Large intestine (tissue), 3 donors: ENCODE results near the gene VARS1. TPM values are rescaled to one million over a fixed set of nuclear protein-coding genes. Genes with fewer than 3 reads are reported as not detected.
A peak's percentile ranks its signal among the peaks of the same experiment; 100 is the strongest.
"Not testable (repeated sequence)": the region's sequence is repeated elsewhere in the genome, so short reads cannot be mapped to it uniquely, and the experiment has no call there.

ENCODE experiments used
- DNase-seq, 2 donors: peaks; one replicate each; pipeline versions ENCODE4 v3.0.0 to v3.0.0-alpha.2; 2013
- H3K27ac ChIP-seq: one replicate; pipeline ENCODE4 v1.5.1; 2013; ENCODE audit warnings: low read length
- H3K27me3 ChIP-seq: 2 replicates; pipeline ENCODE4 v1.6.1; 2013; ENCODE audit warnings: low read length; ENCODE audit not compliant: control insufficient read depth, insufficient read depth
- H3K36me3 ChIP-seq: 2 replicates; pipeline ENCODE4 v1.6.1; 2013; ENCODE audit warnings: low read length; ENCODE audit not compliant: control insufficient read depth, insufficient read depth
- H3K4me1 ChIP-seq: one replicate; pipeline ENCODE4 v1.6.1; 2013; ENCODE audit warnings: low read length; ENCODE audit not compliant: control insufficient read depth, insufficient read depth
- H3K4me3 ChIP-seq: one replicate; pipeline ENCODE4 v1.5.1; 2013; ENCODE audit warnings: low read length
- H3K9me3 ChIP-seq: one replicate; pipeline ENCODE4 v1.6.1; 2013; ENCODE audit warnings: mild to moderate bottlenecking, low read depth, low read length, moderate library complexity; ENCODE audit not compliant: control insufficient read depth
- WGBS: methylation state at CpG from one replicate; pipeline ENCODE4 v1.1.5; 2013; ENCODE audit warnings: low lambda C conversion rate; ENCODE audit not compliant: insufficient coverage; 5-methylcytosine and 5-hydroxymethylcytosine counted together
- polyA plus RNA-seq: library from polyadenylated mRNA; unstranded; fragments of 120-200 nt; gene quantifications from one replicate; pipeline ENCODE4 v1.2.1, GENCODE V29; 2013

VARS1 gene
- polyA plus RNA-seq, 1 donor, result 34.2 TPM

DNA sequence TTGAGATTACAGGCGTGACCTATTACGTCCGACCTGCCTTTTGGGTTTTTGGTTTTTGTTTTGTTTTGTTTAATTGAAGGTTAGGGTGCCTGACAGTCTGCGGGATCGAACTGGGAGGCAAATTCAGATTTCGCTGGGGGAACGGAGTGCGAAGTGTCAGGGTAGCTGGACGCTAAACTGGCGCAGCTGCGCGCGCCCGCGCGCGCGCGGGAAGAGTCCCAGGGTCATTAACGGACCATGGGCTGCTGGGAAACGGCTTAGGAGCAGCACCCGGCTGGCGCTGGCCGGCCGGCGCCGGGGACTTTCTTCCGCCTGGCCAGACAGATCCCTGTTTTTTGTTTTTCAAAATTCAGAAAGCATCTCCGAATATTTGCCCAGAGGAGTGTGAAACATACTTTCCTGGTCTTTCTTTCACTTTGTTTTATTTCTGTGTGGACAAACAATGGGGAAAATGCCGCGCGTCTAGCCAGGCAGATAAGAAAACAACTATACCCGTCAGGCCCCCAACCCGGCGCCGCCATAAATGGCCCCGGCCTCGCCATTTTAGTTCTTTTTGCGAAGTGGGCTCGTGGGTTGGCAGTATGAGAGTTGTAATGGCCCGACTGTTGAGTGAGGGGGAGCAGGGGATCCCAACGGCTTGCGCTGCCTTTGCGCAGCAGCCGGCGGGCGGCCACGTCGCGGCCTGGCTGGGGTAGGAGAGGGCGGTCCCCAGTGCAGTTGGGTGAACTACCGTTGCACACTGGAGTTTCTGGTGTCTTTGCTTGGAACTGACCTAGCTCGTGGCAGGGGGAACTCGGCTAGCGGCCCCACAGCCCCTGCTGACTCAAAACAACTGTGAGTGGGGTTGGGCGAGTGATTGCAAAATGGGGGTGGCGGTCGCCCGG lies 39.1 kb upstream of the VARS1 start:
- WGBS, result no CpG with 5 or more reads among the region's 59 CpGs
- Histone ChIP-seq H3K36me3 (peaks cover 28% of the 10 kb centered on the region), H3K27me3 (no peaks in the 10 kb centered on the region), H3K9me3 (no peaks in the 10 kb centered on the region), H3K27ac (peak overlapping the region; percentile 96), H3K4me1 (peaks cover 32% of the 10 kb centered on the region), H3K4me3 (peak overlapping the region; percentile 96)
- peak; percentile 87 to 94 for DNase-seq

DNA sequence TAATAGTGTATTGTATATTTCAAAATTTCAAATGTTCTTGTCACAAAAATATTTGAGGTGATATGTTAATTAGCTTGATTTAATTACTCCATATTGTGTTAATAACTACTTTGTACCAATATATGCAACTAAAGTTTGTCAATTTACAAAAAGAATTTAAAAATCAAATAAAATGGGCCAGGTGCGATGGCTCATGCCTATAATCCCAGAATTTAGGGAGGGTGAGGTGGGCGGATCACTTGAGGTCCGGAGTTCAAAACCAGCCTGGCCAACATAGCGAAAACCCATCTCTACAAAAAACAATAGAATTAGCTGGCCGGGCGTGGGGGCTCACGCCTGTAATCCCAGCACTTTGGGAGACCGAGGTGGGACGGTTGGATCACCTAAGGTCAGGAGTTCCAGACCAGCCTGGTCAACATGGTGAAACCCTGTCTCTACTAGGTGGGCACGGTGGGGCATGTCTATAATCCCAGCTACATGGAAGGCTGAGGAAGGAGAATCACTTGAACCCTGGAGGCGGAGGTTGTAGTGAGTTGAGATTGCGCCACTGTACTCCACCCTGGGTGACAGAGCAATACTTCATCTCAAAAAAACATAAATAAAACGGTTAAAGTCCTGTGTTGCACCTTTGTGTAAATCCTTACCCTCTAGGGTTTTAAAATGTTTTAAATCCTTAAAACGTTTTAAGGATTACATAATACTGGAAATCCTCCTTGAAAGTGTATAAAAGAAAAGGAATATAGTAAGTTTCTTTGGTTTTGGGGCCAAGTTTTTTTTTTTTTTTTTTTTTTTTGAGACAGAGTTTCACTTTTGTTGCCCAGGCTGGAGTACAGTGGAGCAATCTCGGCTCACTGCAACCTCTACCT lies 36.0 kb upstream of the VARS1 start:
- Histone ChIP-seq H3K27me3 (no peaks in the 10 kb centered on the region), H3K36me3 (no peaks in the 10 kb centered on the region), H3K4me3 (peak overlapping the region; percentile 73), H3K4me1 (peaks cover 17% of the 10 kb centered on the region), H3K27ac (peak overlapping the region; percentile 92), H3K9me3 (no peaks in the 10 kb centered on the region)
- WGBS, result 100% methylated on average over 1 of the region's 15 CpGs
- DNase-seq, result peak in 1 of 2 donors; percentile 22

DNA sequence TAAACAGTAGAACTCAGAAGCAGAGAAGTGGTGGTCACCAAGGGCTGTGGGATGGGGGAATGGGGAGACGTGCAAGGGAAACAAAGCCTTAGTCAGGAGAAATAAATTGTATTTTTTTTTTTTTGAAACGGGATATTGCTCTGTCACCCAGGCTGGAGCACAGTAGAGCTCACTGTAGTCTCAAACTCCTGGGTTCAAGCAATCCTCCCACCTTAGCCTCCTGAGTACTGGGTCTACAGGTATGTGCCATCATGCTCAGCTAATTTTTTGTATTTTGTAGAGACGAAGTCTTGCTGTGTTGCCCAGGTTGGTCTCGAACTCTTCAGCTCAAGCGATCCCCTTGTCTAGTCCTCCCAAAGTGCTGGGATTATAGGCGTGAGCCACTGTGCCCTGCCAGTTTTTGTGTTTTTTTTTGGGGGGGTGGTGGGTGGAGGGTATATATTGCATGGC lies 35.4 kb upstream of the VARS1 start:
- WGBS, result 23% methylated on average over 2 of the region's 6 CpGs
- Histone ChIP-seq H3K27ac (peak overlapping the region; percentile 92), H3K27me3 (no peaks in the 10 kb centered on the region), H3K9me3 (no peaks in the 10 kb centered on the region), H3K4me3 (peak overlapping the region; percentile 73), H3K4me1 (peaks cover 17% of the 10 kb centered on the region), H3K36me3 (no peaks in the 10 kb centered on the region)
- peak in 1 of 2 donors; percentile 27 for DNase-seq

DNA sequence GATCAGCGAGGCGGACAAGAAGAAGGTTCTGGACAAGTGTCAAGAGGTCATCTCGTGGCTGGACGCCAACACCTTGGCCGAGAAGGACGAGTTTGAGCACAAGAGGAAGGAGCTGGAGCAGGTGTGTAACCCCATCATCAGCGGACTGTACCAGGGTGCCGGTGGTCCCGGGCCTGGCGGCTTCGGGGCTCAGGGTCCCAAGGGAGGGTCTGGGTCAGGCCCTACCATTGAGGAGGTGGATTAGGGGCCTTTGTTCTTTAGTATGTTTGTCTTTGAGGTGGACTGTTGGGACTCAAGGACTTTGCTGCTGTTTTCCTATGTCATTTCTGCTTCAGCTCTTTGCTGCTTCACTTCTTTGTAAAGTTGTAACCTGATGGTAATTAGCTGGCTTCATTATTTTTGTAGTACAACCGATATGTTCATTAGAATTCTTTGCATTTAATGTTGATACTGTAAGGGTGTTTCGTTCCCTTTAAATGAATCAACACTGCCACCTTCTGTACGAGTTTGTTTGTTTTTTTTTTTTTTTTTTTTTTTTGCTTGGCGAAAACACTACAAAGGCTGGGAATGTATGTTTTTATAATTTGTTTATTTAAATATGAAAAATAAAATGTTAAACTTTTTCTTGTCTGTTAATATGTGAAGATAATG lies 34.2 kb upstream of the VARS1 start:
- 0% methylated on average over 4 of the region's 15 CpGs for WGBS
- peak in 1 of 2 donors; percentile 61 for DNase-seq
- peaks cover 21% of the 10 kb centered on the region for H3K4me1 ChIP-seq
- H3K36me3 ChIP-seq, result no peaks in the 10 kb centered on the region
- peak overlapping the region; percentile 92 for H3K27ac ChIP-seq
- no peaks in the 10 kb centered on the region for H3K27me3 ChIP-seq
- H3K4me3 ChIP-seq, result peak overlapping the region; percentile 73
- H3K9me3 ChIP-seq, result no peaks in the 10 kb centered on the region

DNA sequence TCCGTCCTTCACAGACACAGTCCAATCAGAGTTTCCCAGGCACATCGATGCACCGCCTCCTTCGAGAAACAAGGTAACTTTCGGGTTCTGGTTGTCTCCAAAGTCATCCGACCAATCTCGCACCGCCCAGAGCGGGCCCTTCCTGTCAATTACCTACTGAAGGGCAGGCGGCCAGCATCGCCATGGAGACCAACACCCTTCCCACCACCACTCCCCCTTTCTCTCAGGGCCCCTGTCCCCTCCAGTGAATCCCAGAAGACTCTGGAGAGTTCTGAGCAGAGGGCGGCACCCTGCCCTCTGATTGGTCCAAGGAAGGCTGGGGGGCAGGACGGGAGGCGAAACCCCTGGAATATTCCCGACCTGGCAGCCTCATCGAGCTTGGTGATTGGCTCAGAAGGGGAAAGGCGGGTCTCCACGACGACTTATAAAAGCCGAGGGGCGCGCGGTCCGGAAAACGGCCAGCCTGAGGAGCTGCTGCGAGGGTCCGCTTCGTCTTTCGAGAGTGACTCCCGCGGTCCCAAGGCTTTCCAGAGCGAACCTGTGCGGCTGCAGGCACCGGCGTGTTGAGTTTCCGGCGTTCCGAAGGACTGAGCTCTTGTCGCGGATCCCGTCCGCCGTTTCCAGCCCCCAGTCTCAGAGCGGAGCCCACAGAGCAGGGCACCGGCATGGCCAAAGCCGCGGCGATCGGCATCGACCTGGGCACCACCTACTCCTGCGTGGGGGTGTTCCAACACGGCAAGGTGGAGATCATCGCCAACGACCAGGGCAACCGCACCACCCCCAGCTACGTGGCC lies 31.9 kb upstream of the VARS1 start, which contains the start of gene HSPA1B:
Gene HSPA1B (plus strand): TSS at position 453 of the 794 bp plus-strand sequence. CDS start 213 bp downstream, at position 666.
- peak; percentile 98 to 100 for DNase-seq
- peaks cover 22% of the 10 kb centered on the region for H3K4me1 ChIP-seq
- no peaks in the 10 kb centered on the region for H3K36me3 ChIP-seq
- peak within 1 kb of the TSS; percentile 91 for H3K27ac ChIP-seq
- H3K4me3 ChIP-seq, result peak within 1 kb of the TSS; percentile 85
- no CpG with 5 or more reads among the region's 56 CpGs for WGBS
- no peaks in the 10 kb centered on the region for H3K9me3 ChIP-seq
- H3K27me3 ChIP-seq, result no peaks in the 10 kb centered on the region

DNA sequence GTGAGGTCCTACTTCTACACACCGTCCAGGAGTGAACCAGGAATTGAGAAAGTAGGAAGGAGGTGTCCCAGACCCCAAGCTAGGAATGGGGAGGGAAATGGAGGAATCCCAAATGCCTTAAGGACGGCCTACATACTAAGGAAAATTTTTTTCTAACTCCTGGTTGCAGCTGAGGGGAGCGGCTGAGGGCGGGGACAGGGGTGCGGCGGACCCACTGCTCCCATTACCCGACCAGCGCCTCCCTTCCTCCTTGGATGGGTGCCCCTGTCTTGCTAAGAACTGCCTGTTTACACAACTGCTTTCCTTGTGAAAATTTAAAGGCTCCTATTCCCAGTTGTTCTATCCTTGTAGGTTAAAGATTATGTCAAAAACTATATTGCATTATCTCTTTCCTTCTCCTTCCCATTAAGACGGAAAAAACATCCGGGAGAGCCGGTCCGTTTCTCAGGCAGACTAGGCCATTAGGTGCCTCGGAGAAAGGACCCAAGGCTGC lies 31.3 kb upstream of the VARS1 start:
- H3K27me3 ChIP-seq, result no peaks in the 10 kb centered on the region
- no CpG with 5 or more reads among the region's 13 CpGs for WGBS
- H3K4me1 ChIP-seq, result peaks cover 26% of the 10 kb centered on the region

DNA sequence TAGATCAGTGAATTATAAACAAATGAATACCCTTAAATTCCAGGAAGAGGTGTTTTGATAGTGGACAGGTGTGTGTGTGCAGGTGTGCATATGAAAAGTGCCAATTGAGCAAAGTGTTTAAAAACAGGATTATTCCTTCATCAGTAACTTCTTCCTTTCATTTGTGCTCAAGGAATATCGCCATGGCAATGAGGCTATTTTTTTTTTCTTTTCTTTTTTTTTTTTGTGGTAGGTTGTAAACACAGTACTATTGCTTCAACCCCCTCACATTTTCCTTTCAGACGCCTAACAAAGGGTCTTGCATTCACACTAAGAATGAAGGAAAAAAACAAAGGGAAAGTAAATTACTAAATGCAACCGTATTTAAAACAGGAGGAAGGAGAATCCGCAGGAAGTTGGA lies 30.0 kb upstream of the VARS1 start:
- DNase-seq, result no peak
- Histone ChIP-seq H3K9me3 (no peaks in the 10 kb centered on the region), H3K27ac (peak overlapping the region; percentile 89), H3K36me3 (no peaks in the 10 kb centered on the region), H3K27me3 (no peaks in the 10 kb centered on the region), H3K4me3 (no peak overlapping the region), H3K4me1 (peaks cover 24% of the 10 kb centered on the region)
- WGBS, result no CpG with 5 or more reads among the region's 4 CpGs

More for the DNA sequence above, 31.3 kb upstream of the VARS1 start:
- H3K9me3 ChIP-seq, result no peaks in the 10 kb centered on the region
- DNase-seq, result peak in 1 of 2 donors; percentile 81
- no peaks in the 10 kb centered on the region for H3K36me3 ChIP-seq
- peak overlapping the region; percentile 89 for H3K27ac ChIP-seq
- peak overlapping the region; percentile 32 for H3K4me3 ChIP-seq

DNA sequence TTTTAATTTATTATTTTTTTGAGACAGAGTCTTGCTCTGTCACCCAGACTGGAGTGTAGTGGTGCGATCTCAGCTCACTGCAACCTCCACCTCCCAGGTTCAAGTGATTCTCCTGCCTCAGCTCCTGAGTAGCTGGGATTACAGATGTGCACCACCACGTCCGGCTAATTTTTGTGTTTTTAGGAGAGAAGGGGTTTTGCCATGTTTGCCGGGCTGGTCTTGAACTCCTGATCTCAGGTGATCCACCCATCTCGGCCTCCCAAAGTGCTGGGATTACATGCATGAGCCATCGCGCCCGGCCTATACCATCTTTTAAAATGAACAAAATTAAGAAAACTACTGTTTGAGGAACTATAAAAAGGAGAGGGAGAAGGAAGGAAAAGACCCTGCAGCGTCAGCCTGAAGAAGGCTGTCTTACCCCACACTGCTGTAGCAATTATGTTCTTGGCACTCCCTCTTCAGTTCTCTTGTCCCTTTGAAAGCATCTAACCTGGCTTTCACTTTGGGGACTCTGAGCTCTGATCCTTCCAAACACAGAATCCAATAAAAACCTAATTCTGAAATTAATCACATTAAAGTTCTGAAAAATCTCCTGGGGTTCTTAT lies 28.1 kb upstream of the VARS1 start:
- not testable (repeated sequence) for H3K27ac ChIP-seq

More for the DNA sequence above, 28.1 kb upstream of the VARS1 start:
- H3K4me3 ChIP-seq, H3K36me3 ChIP-seq, H3K9me3 ChIP-seq, H3K27me3 ChIP-seq, DNase-seq: not testable (repeated sequence)
- peaks cover 35% of the 10 kb centered on the region for H3K4me1 ChIP-seq
- WGBS, result no CpG with 5 or more reads among the region's 9 CpGs
